Stimulated activated CD4-positive, alpha-beta T cell treated with anti-CD3 and anti-CD28 coated beads, TNF-alpha, amount 100 ng/mL, for 1 hour (primary cell): ENCODE measurements around the gene OR4D10.

Source experiments
- DNase-seq, 3 donors: peaks; one replicate each; pipeline ENCODE4 v3.0.0-alpha.2; 2020; ENCODE audit warnings: low read depth in 3 of 3, low spot score in 1 of 3

OR4D10 gene

GRCh38 chr11:59523541-59523940, 50.4 kb downstream of the OR4D10 start:
- no peak for DNase-seq

DNA sequence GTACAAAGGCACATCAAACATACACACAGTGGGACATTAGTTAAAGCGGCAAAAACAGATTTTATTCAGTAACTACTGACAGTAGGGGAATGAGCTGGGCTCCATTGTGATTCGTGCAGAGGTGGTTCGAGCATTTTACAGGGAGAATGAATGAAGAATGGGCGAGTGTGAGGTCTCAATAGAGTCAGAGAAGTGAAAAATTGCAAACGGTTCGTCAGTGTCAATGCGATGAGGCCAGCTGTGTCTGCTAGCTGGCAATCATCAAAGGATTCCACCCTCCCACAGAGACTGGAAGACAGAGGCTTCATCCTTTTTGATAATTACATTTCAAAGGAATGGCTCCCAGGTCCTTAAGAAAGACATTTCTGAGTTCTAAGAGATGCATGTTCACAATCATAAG, 55.6 kb downstream of the OR4D10 start:
- DNase-seq: no peak
